Transverse colon (tissue), 3 donors: ENCODE measurements around the gene IFNGR2.

Experiments
- POLR2A ChIP-seq: fragments of 450-650 bp; IDR thresholded peaks from one replicate; pipeline ENCODE4 v1.6.1; 2016; ENCODE audit warnings: antibody characterized with exemption, mild to moderate bottlenecking, moderate library complexity
- TF ChIP-seq, protein P1 (sequence below), 5 experiments: fragments of 200-600 bp in 3 of 5; fragments of 450-650 bp in 2 of 5; sonication (generic) in 3 of 5; IDR thresholded peaks; 1 replicate in 2 of 5; 2 replicates in 3 of 5; pipeline ENCODE4 v1.5.1; 2016 to 2017; ENCODE audit warnings: antibody characterized with exemption in 5 of 5, inconsistent platforms in 3 of 5, mild to moderate bottlenecking in 2 of 5, moderate library complexity in 1 of 5

DNA sequence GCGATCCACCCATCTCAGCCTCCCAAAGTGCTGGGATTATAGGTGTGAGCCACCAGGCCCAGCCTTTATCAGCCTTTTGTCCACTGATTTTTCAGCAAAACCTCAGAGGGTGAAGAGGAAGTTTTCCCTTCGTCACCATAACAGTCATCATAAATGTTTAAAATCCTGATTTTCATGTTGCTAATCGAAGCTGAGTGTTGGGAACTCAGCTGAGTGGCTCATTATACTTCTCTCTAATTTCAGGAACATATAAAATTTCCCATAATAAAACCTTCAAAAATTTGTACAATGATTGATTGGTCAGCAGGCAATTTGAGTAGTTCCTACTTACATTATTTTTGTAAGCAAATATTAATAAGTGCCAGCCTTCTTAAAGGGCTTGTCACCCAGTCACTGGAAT is 31.8 kb upstream of the IFNGR2 start:
- TF ChIP-seq, protein P1, sequence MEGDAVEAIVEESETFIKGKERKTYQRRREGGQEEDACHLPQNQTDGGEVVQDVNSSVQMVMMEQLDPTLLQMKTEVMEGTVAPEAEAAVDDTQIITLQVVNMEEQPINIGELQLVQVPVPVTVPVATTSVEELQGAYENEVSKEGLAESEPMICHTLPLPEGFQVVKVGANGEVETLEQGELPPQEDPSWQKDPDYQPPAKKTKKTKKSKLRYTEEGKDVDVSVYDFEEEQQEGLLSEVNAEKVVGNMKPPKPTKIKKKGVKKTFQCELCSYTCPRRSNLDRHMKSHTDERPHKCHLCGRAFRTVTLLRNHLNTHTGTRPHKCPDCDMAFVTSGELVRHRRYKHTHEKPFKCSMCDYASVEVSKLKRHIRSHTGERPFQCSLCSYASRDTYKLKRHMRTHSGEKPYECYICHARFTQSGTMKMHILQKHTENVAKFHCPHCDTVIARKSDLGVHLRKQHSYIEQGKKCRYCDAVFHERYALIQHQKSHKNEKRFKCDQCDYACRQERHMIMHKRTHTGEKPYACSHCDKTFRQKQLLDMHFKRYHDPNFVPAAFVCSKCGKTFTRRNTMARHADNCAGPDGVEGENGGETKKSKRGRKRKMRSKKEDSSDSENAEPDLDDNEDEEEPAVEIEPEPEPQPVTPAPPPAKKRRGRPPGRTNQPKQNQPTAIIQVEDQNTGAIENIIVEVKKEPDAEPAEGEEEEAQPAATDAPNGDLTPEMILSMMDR (IDR thresholded peaks at IDR 0.05) = no peak
- TF ChIP-seq POLR2A = no peak
